Breast epithelium (tissue), 3 donors: Measurements from ENCODE around the gene DOCK9.

ENCODE experiments used
- CTCF ChIP-seq, 3 donors: fragments of 450-650 bp; IDR thresholded peaks; one replicate each; pipeline ENCODE4 v1.5.1; 2016 to 2017; ENCODE audit warnings: antibody characterized with exemption in 3 of 3, mild to moderate bottlenecking in 3 of 3, moderate library complexity in 3 of 3
- POLR2A ChIP-seq: fragments of 450-650 bp; IDR thresholded peaks from one replicate; pipeline ENCODE4 v1.6.1; 2016; ENCODE audit warnings: antibody characterized with exemption, mild to moderate bottlenecking, moderate library complexity

- no peak for TF ChIP-seq CTCF (IDR thresholded peaks at IDR 0.05)
- TF ChIP-seq POLR2A, result no peak
Measured at GRCh38 chr13:98766697-98767096, 211.2 kb downstream of the DOCK9 start.
